Fibroblast of upper back skin (primary cell): ENCODE data around the gene RAVER2.
"Not testable (repeated sequence)": the region's sequence is repeated elsewhere in the genome, so short reads cannot be mapped to it uniquely, and the experiment has no call there.

ENCODE experiments used
- DNase-seq: peaks from one replicate; pipeline ENCODE4 v3.0.0-alpha.2; 2013

Gene RAVER2

GRCh38 chr1:64744492-64745180, at the start of gene RAVER2:
RAVER2 (plus strand) TSS chr1:64745075; CDS start chr1:64745173, 98 bp downstream.
- peak; percentile 61 for DNase-seq

- DNase-seq = no peak
These were observed 48.0 kb upstream of the RAVER2 start for GRCh38 chr1:64696879-64697278.

GRCh38 chr1:64699327-64699726, 45.5 kb upstream of the RAVER2 start:
- DNase-seq = no peak

GRCh38 chr1:64701071-64701470, 43.8 kb upstream of the RAVER2 start:
- no peak for DNase-seq

GRCh38 chr1:64701886-64702285, 43.0 kb upstream of the RAVER2 start:
- peak; percentile 4 for DNase-seq

- not testable (repeated sequence) for DNase-seq
These were observed 42.2 kb upstream of the RAVER2 start for GRCh38 chr1:64702670-64703069.

GRCh38 chr1:64703600-64703999, 41.3 kb upstream of the RAVER2 start:
- no peak for DNase-seq

GRCh38 chr1:64705591-64705990, 39.3 kb upstream of the RAVER2 start:
- DNase-seq = no peak

- DNase-seq = no peak
These were observed 33.6 kb upstream of the RAVER2 start for GRCh38 chr1:64711266-64711665.

- DNase-seq = no peak
These were observed 32.8 kb upstream of the RAVER2 start for GRCh38 chr1:64712049-64712448.

- DNase-seq = no peak
These were observed 29.7 kb upstream of the RAVER2 start for GRCh38 chr1:64715186-64715585.

- DNase-seq = no peak
These were observed 23.7 kb upstream of the RAVER2 start for GRCh38 chr1:64721135-64721534.

- no peak for DNase-seq
These were observed 23.2 kb upstream of the RAVER2 start for GRCh38 chr1:64721576-64722145.

- DNase-seq = no peak
These were observed 17.0 kb upstream of the RAVER2 start for GRCh38 chr1:64727861-64728260.

- peak; percentile 53 for DNase-seq
These were observed 11.1 kb upstream of the RAVER2 start for GRCh38 chr1:64733581-64734286.

GRCh38 chr1:64734287-64734652, 10.6 kb upstream of the RAVER2 start:
- no peak for DNase-seq

GRCh38 chr1:64740687-64741086, 4.2 kb upstream of the RAVER2 start:
- not testable (repeated sequence) for DNase-seq

GRCh38 chr1:64743954-64744491, 852 bp upstream of the RAVER2 start:
- DNase-seq = no peak

- DNase-seq = peak; percentile 27
These were observed 508 bp downstream of the RAVER2 start for GRCh38 chr1:64745181-64745985.

GRCh38 chr1:64745986-64746940, 1.4 kb downstream of the RAVER2 start:
- no peak for DNase-seq

- no peak for DNase-seq
These were observed 3.3 kb downstream of the RAVER2 start for GRCh38 chr1:64748222-64748621.

GRCh38 chr1:64748706-64749105, 3.8 kb downstream of the RAVER2 start:
- no peak for DNase-seq
